Endothelial cell of umbilical vein (primary cell): ENCODE measurements around the gene PDGFB.

ENCODE experiments used
- EZH2 ChIP-seq: IDR thresholded peaks from 2 replicates; pipeline ENCODE4 v1.6.1; 2012; ENCODE audit warnings: borderline replicate concordance, low read depth, mild to moderate bottlenecking, moderate library complexity, low read length, inconsistent platforms; ENCODE audit not compliant: severe bottlenecking
- JUN ChIP-seq: IDR thresholded peaks from 2 replicates; pipeline ENCODE4 v1.6.1; 2011; ENCODE audit warnings: borderline replicate concordance, low read depth; ENCODE audit not compliant: insufficient read length, insufficient read depth
- MAX ChIP-seq: IDR thresholded peaks from 2 replicates; pipeline ENCODE4 v1.6.1; 2011; ENCODE audit not compliant: insufficient read depth, insufficient read length
- MYC ChIP-seq: IDR thresholded peaks from one replicate; pipeline ENCODE4 v1.6.1; 2011; ENCODE audit warnings: mild to moderate bottlenecking, low read depth, low read length
- POLR2A ChIP-seq: IDR thresholded peaks from 2 replicates; pipeline ENCODE4 v1.6.1; 2012; ENCODE audit warnings: low read depth, mild to moderate bottlenecking, control low read depth, low read length
- POLR2AphosphoS5 ChIP-seq: IDR thresholded peaks from 2 replicates; pipeline ENCODE4 v1.6.1; 2012; ENCODE audit warnings: low read depth, mild to moderate bottlenecking, control low read depth, low read length, moderate library complexity; ENCODE audit not compliant: insufficient read depth
- TF ChIP-seq, protein P1 (sequence below), 2 donors: IDR thresholded peaks; 1 replicate in 1 of 2; 2 replicates in 1 of 2; pipeline ENCODE4 v1.5.1; 2011; ENCODE audit warnings: low read length in 2 of 2, mild to moderate bottlenecking in 2 of 2, moderate library complexity in 2 of 2, control low read depth in 1 of 2, inconsistent platforms in 1 of 2, low read depth in 1 of 2; ENCODE audit not compliant: insufficient read depth in 1 of 2; ENCODE audit errors: extremely low read depth in 1 of 2

DNA sequence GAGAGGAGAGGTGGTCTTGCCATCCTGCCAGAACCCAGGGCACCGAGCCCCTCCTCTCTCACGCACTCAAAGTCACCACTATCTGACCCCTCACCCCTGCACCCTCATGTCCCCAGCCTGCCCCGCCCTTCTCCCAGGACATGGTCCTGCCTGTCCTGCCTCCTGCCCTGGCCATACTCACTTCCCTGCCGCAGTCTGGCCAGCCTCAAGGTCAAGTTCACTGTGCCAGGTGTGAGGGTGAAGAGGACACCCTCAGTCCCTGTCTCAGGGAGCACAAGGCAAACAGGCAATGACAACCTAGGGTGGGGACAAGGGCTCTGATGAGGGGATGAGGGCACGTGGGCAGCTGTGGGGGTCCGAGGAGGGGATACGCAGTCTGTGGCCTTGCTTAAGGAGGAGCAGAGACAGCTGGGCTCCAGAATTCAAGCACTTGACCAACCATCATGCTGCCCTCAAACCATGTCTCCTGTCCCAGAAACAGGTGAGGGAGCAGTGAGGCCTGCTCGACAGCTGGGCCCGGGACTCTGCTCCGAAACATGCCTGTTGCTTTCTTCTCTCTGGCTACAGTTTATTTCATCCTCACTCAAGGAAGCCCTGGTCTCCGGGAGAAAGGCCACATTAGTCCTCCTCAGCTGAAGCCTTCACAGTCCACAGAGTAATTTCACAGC is 36.6 kb downstream of the PDGFB start:
- TF ChIP-seq, protein P1, sequence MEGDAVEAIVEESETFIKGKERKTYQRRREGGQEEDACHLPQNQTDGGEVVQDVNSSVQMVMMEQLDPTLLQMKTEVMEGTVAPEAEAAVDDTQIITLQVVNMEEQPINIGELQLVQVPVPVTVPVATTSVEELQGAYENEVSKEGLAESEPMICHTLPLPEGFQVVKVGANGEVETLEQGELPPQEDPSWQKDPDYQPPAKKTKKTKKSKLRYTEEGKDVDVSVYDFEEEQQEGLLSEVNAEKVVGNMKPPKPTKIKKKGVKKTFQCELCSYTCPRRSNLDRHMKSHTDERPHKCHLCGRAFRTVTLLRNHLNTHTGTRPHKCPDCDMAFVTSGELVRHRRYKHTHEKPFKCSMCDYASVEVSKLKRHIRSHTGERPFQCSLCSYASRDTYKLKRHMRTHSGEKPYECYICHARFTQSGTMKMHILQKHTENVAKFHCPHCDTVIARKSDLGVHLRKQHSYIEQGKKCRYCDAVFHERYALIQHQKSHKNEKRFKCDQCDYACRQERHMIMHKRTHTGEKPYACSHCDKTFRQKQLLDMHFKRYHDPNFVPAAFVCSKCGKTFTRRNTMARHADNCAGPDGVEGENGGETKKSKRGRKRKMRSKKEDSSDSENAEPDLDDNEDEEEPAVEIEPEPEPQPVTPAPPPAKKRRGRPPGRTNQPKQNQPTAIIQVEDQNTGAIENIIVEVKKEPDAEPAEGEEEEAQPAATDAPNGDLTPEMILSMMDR (IDR thresholded peaks at IDR 0.05; ENCODE audit: extremely low read depth in 1 of 2, insufficient read depth in 1 of 2, low read depth in 1 of 2, low read length in 2 of 2): no peak
- TF ChIP-seq JUN (no peak), MAX (no peak), POLR2AphosphoS5 (no peak), EZH2 (no peak), POLR2A (no peak), MYC (no peak)
